ENCODE results near the gene COX7A1.

Gene COX7A1

GRCh38 chr19:36172852-36173251 is 20.6 kb upstream of the COX7A1 start:
- no peak for TF ChIP-seq Cebpa-rat (IDR thresholded peaks at IDR 0.05)
- H3K4me2 ChIP-seq = no peak overlapping the region
- H3K9ac ChIP-seq = no peak overlapping the region
- no peaks in the 10 kb centered on the region for H3K36me3 ChIP-seq
- no peaks in the 10 kb centered on the region for H3K27me3 ChIP-seq
- H3K27ac ChIP-seq = no peak overlapping the region
- no peaks in the 10 kb centered on the region; a peak in 1 of 22 replicates for H4K20me1 ChIP-seq
- H3K4me1 ChIP-seq = peaks cover 0 to 7% (median 2%) of the 10 kb centered on the region in 10 experiments; a peak in 8 of 20 replicates
- H3K4me3 ChIP-seq = no peak overlapping the region
- no peaks in the 10 kb centered on the region for H3K9me3 ChIP-seq (replicated peaks in 1 of 11)

GRCh38 chr19:36169084-36169760 is 17.0 kb upstream of the COX7A1 start:
- Histone ChIP-seq H3K4me1 (peaks cover 0 to 7% (median 2%) of the 10 kb centered on the region in 10 experiments; a peak in 8 of 20 replicates), H4K20me1 (no peaks in the 10 kb centered on the region; a peak in 1 of 22 replicates), H3K36me3 (peaks cover 7 to 27% (median 17%) of the 10 kb centered on the region in 11 experiments; a peak in 13 of 22 replicates), H3K9ac (0 out of 22 replicates have a peak overlapping the region, but pooled peaks of 1 of the 11 experiments have one; percentile 2), H3K4me2 (no peak overlapping the region), H3K4me3 (no peak overlapping the region), H3K27ac (no peak overlapping the region), H3K9me3 (replicated peaks in 1 of 11) (no peaks in the 10 kb centered on the region), H3K27me3 (no peaks in the 10 kb centered on the region)
- TF ChIP-seq Cebpa-rat (IDR thresholded peaks at IDR 0.05) = no peak

GRCh38 chr19:36163813-36164212 is 11.6 kb upstream of the COX7A1 start:
- Histone ChIP-seq H3K9me3 (replicated peaks in 1 of 11) (no peaks in the 10 kb centered on the region), H3K9ac (no peak overlapping the region), H4K20me1 (no peaks in the 10 kb centered on the region), H3K36me3 (peaks cover 24 to 50% (median 31%) of the 10 kb centered on the region in 11 experiments; a peak in 21 of 22 replicates), H3K27ac (no peak overlapping the region), H3K4me2 (no peak overlapping the region), H3K4me1 (no peaks in the 10 kb centered on the region), H3K27me3 (no peaks in the 10 kb centered on the region), H3K4me3 (no peak overlapping the region)
- TF ChIP-seq Cebpa-rat (IDR thresholded peaks at IDR 0.05) = no peak

- no peaks in the 10 kb centered on the region for H3K9me3 ChIP-seq (replicated peaks in 1 of 11)
- H3K9ac ChIP-seq = no peak overlapping the region
- no peaks in the 10 kb centered on the region for H3K27me3 ChIP-seq
- no peaks in the 10 kb centered on the region for H3K4me1 ChIP-seq
- no peak for TF ChIP-seq Cebpa-rat (IDR thresholded peaks at IDR 0.05)
- H3K27ac ChIP-seq = no peak overlapping the region
- peaks cover 11 to 38% (median 24%) of the 10 kb centered on the region in 11 experiments; a peak in 21 of 22 replicates for H3K36me3 ChIP-seq
- no peak overlapping the region for H3K4me3 ChIP-seq
- H4K20me1 ChIP-seq = no peaks in the 10 kb centered on the region
- H3K4me2 ChIP-seq = no peak overlapping the region
These were observed 8.8 kb upstream of the COX7A1 start for GRCh38 chr19:36160821-36161596.

GRCh38 chr19:36153126-36153525 is 879 bp upstream of the COX7A1 start:
- Histone ChIP-seq H3K4me1 (no peaks in the 10 kb centered on the region), H3K4me2 (no peak overlapping the region), H3K36me3 (peaks cover 43 to 65% (median 54%) of the 10 kb centered on the region in 11 experiments), H3K9ac (no peak overlapping the region), H4K20me1 (peaks cover 0 to 55% (median 24%) of the 10 kb centered on the region in 11 experiments; a peak in 16 of 22 replicates), H3K27ac (no peak overlapping the region), H3K4me3 (no peak overlapping the region), H3K9me3 (replicated peaks in 1 of 11) (no peaks in the 10 kb centered on the region), H3K27me3 (no peaks in the 10 kb centered on the region)
- TF ChIP-seq Cebpa-rat (IDR thresholded peaks at IDR 0.05) = no peak

GRCh38 chr19:36152019-36152351 is 262 bp downstream of the COX7A1 start:
- no peak overlapping the region for H3K4me2 ChIP-seq
- peaks cover 0 to 67% (median 28%) of the 10 kb centered on the region in 11 experiments; a peak in 17 of 22 replicates for H4K20me1 ChIP-seq
- no peaks in the 10 kb centered on the region for H3K4me1 ChIP-seq
- H3K27ac ChIP-seq = no peak overlapping the region
- no peak overlapping the region for H3K4me3 ChIP-seq
- H3K27me3 ChIP-seq = no peaks in the 10 kb centered on the region
- no peak for TF ChIP-seq Cebpa-rat (IDR thresholded peaks at IDR 0.05)
- H3K9ac ChIP-seq = no peak overlapping the region
- no peaks in the 10 kb centered on the region for H3K9me3 ChIP-seq (replicated peaks in 1 of 11)
- peaks cover 54 to 77% (median 66%) of the 10 kb centered on the region in 11 experiments for H3K36me3 ChIP-seq

GRCh38 chr19:36151144-36152018 is 866 bp downstream of the COX7A1 start:
- Histone ChIP-seq H3K4me3 (no peak overlapping the region), H4K20me1 (peaks cover 3 to 73% (median 34%) of the 10 kb centered on the region in 11 experiments; a peak in 18 of 22 replicates), H3K9ac (no peak overlapping the region), H3K36me3 (peaks cover 60 to 83% (median 72%) of the 10 kb centered on the region in 11 experiments), H3K9me3 (replicated peaks in 1 of 11) (no peaks in the 10 kb centered on the region), H3K4me1 (no peaks in the 10 kb centered on the region), H3K27ac (no peak overlapping the region), H3K4me2 (no peak overlapping the region), H3K27me3 (no peaks in the 10 kb centered on the region)
- TF ChIP-seq Cebpa-rat (IDR thresholded peaks at IDR 0.05) = no peak

GRCh38 chr19:36150586-36150985 is 1.7 kb downstream of the COX7A1 start:
- no peak overlapping the region for H3K4me2 ChIP-seq
- no peak for TF ChIP-seq Cebpa-rat (IDR thresholded peaks at IDR 0.05)
- H3K9ac ChIP-seq = peak overlapping the region in 1 of 11 experiments; percentile 4; a peak in 1 of 22 replicates
- H4K20me1 ChIP-seq = peaks cover 6 to 80% (median 42%) of the 10 kb centered on the region in 11 experiments; a peak in 18 of 22 replicates
- no peaks in the 10 kb centered on the region for H3K27me3 ChIP-seq
- no peaks in the 10 kb centered on the region for H3K9me3 ChIP-seq (replicated peaks in 1 of 11)
- H3K4me3 ChIP-seq = no peak overlapping the region
- peaks cover 68 to 91% (median 80%) of the 10 kb centered on the region in 11 experiments for H3K36me3 ChIP-seq
- H3K4me1 ChIP-seq = no peaks in the 10 kb centered on the region
- no peak overlapping the region for H3K27ac ChIP-seq
